GM21825 (cell line): ENCODE data around the gene HABP2.

Source experiments
- ATAC-seq: cut with Tn5 transposase; IDR thresholded peaks from one replicate; pipeline ENCODE4 v1.9.1; 2021; ENCODE audit warnings: mild to moderate bottlenecking, moderate library complexity; ENCODE audit not compliant: unreplicated experiment

HABP2 gene

DNA sequence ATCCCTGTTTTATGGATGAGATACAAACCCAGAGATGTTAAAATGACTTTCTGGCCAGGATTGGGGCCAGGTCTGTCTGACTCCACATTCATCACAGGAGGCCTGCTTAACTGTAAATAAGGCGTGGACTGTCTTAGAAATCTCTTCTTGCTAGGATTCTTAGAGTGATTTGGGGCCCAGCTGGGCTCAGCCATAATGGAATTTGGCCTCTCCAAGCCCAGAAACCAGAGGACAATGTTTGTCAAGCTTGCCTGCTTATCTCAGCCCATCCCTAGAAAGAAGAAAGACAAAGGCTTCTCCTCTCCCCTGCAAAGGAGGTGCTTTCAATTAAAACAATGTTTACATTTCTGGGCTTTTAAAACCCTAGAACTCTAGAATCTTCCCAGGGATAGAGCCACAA is 2.9 kb downstream of the HABP2 start:
- ATAC-seq: no peak

DNA sequence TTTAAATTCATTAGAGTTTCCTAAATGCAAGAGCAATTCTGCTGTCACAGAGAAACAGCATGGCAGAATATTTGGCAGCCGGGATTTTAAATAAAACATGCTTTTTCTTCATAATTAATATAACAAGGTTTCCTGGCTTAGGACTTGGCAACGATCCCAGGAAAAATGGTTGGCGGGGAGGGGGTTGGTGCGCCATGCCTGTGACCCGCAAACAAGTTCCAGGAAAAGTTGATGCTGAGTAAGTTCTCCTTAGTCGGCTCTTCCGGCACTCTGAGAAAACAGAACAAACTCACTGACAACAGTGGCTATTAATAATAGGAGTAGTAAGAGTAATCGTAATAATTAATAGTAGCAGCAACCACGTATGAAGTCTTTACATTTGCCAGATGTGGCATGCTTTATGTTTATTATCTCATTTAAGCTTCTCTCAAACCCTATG is 4.6 kb downstream of the HABP2 start:
- no peak for ATAC-seq

DNA sequence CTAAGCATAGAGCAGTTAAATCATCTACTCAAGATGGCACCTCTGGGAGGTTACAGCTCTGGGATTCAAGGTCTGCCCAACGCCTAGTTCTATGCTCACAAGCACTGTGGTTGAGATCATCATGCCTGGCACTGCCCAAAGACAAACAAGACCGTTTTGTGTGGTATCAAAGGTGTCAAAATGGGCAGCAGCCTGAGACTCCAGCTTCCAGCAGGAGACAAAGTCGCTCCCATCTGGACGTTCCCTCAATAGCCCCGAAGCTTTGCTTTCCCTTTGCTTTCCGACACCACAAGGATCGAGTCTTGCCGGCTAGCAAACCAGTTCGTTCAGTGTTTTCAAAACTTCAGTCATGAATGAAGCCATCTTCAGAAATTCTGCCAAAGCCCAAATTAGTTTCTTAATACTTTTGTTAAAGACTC is 5.1 kb downstream of the HABP2 start:
- ATAC-seq: no peak

DNA sequence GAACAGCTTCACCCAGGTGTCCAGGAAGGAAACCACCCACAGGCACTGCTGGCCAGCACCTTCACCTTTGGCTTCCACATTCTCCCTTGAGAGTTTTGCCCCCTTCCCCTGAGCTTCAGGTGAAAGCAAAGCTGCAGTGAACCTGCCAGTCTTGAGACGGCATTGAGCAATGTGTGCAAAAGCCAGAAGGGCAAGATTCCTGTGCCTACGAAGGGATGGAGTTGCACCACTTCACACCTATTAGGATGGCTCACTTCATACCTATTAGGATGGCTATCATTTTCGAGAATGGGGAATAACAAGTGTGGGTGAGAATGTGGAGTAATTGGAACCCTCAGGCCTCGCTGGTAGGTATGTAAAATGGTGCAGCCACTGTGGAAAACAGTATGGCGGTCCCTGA is 7.2 kb downstream of the HABP2 start:
- no peak for ATAC-seq

DNA sequence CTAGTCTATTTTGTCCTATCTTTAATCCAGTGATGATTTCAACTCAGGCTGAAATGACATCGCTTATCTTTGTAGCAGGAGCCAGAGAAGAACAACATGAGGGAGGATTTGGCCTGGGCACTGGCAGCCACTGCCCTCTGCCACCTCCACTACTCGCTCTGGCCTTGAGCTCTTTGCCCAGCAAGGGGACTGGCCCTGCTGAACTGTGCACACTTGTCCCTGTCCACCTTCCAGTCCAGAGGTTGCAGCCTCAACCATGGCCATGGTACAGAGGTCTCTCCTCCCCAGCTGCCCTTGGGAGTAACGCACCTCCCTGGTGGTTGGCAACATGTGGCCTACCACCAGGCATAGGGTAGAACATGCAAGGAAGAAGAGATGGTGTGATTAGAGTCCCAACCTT is 8.4 kb downstream of the HABP2 start:
- ATAC-seq: no peak

DNA sequence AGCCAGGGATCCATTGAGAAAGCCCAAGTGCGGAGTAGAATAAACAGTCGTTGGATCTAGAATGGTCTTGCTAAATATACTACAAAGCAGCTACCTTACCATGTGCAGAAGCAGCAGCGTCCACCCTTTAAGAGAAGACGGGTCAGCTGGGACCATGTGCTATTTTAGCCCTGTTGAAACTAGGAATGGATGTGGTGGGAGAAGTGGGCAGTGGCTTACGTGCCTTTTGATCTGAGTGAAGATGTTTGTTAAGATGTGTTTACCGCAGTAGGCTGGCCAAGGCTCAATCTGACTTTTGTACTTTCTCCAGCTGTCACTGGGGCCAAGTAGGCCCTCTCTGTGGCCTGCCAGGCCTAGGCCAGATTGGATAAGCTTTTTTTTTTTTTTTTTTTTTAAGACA is 9.2 kb downstream of the HABP2 start:
- no peak for ATAC-seq

DNA sequence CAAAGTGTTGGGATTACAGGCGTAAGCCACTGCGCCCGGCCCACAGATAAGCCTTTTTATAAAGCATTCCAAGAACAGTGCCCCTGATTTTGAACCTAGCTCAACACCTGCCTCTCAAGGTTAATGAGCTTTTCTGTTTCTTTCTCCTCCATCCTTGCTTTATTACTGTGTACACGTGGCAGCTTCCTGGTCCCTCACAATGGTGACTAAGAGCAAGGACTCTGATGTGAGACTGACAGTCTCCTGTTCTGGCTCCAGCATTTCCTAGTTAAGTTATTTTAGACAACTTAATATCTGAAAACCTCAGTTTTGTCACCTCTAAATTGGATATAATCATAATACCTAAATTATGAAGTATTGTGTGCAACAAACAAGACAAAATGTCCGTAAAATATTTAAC is 9.9 kb downstream of the HABP2 start:
- ATAC-seq: no peak

DNA sequence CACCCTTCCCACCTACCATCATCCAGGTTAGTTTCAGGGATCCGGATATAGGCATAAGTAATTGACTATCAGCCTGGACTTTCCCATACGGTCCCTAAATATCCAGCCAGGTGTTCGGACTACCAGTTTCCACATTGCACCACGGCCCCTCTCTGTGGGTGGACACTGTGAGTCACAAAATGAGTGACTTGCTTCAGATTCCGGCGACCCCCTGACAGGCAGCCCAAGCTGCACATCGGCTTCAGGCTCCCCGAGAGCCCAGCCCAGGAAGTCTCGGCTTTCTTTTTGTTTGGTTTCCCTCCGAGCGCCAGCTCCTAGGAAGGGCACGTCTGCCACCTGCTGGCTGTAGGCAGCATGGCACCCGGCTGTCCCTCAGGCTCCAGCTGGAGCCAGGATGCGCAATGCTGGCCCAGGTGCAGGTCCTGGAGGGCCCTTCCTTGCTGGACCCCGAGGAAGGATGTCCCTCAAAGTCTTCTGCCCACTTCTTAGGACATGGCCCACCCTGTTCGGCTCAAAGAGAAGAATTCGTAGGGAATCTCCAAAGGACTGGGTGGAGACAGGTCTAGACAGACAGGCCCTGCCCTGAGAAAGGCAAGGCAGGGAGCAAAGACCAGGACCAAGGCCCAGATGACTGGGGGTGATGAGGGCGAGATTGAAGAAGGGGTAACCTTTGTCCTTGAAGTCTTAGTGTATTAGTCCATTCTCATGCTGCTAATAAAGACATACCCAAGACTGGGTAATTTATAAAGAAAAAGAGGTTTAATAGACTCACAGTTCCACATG is 10.6 kb downstream of the HABP2 start:
- peak; percentile 97 for ATAC-seq

DNA sequence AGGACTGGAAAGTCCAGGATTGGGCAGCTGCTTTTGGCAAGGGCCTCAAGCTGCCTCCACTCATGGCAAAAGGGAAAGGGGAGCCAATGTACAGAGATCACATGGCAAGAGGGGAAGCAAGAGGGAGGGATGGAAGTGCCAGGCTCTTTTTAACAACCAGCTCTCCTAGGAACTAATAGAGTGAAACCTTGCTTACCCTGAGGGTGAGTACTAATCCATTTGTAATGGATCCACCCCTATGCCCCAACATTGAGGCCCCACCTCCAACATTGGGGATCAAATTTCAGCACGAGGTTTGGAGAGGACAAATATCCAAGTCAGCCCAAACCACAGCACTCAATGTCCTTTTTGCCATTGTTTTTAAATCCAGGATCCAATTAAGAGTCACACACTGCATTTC is 12.5 kb downstream of the HABP2 start:
- no peak for ATAC-seq

DNA sequence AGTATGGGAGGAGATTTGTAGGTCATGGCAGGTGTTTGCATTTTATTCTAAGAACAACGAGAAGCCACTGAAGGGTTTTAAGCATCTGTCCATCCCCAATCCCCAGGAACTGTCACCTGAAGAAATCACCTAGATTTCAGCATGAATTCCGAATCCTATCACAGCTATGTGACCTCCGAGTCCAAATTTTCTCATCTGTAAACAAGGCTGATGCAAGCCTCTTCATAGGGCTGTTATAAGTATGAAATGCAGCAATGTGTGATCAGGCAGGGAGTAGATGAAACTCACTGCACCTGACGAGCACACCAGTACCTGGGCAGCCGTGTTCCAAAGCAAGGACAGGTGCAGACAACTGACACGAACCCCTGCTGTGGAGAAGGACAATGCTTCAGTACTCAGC is 14.0 kb downstream of the HABP2 start:
- no peak for ATAC-seq

DNA sequence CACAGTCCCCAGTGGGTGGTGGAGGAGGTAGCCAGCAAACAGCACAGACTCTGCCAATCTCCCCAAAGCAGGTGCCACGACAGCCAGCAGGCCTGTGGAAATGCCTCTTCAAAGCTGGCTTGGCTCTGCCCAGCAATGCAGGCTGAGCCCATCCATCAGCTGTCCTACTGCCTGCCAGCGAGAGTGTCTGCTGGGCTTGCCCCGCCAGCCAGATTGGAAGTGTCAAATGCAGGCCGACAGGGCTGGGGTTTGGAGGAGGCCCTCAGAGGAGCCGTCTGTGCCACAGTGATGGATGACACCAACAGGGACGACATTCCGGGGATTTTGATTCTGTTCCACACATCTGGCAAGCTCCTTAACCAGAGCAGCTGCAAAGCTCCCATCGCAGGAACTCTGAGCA is 16.7 kb downstream of the HABP2 start:
- ATAC-seq: no peak

DNA sequence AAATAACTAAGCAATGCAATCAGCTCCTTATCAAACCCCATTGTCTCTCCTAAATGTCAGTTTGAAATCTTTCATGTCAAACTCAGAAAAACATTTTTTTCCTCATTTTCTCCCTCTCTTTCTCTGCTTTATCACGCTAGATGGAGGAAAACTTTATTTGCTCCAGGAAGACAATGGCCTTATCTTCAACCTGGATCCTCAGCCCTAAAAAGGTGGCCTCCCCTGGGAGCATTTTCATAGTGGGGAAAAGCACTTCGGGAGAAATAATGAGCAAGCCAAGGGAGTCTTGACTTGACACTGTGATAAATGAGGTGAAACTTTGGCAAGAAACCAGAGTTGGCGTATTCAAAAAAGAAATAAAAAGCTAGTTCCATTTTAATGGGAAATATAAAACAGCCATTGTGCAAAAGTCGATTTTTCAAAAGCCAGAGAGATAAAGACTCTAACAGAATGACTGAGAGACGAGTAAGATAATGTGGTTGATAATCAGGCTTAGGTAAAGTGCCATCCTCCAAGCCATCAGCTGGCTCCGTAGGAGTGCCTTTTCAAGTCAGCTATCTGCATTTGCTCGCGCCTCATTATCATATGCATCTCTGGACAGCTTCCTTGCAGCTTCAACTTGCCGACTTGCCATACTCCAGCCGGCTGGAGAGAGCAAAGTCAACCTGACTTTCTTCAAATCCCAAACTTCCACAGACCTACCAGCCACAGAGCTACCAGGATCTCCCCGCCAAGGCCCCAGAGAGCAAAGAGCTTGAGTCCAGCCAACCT is 19.9 kb downstream of the HABP2 start:
- ATAC-seq: no peak

DNA sequence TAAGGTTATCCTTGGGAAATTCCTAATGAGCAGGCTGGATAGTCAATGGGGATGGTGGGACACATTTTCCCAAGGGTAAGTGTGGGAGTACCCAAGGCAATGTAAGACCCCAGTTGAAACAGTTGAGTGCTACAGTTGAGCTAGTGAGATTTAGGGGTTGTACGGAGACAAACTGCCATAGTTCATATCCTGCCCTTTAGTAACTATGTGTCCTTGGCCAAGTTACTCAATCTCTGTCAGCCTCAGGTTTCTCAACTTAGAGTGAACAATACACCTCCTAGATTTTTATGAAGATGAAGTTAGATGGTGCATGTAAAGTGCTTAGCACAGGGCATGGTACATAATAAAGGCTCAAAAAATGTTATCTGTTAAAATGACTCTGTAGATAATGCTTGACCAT is 20.5 kb downstream of the HABP2 start:
- no peak for ATAC-seq

DNA sequence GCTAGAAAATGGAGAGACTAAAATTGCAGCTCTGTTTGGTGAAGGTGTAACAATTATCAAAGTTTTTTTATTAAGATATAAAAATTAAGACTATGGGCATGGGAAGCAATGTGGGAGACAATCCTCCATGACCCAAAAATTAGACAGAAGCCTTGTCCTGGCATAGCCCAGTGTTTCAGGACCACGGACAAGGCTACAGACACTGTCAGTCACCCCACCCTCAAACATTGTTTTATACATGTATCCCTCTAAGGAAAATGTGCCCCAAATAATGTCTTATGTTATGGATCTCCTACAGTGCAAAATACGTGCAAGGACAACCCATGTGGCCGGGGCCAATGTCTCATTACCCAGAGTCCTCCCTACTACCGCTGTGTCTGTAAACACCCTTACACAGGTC is 24.0 kb downstream of the HABP2 start:
- ATAC-seq: no peak

DNA sequence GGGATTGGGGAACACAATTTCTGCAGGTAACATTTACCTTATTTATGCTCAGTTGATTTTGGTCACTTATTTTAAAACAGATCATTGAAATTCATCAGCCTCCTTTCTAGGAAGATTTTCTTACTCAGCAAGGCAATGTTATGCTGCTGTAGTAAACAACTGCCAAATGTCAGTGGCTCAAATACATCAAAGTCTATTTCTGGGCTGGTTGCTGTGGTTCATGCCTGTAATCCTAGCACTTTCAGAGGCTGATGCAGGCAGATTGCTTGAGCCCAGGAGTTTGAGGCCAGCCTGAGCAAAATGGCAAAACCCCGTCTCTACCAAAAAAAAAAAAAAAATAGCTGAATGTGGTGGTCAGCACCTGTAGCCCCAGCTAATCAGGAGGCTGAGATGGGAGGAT is 25.9 kb downstream of the HABP2 start:
- ATAC-seq: no peak

DNA sequence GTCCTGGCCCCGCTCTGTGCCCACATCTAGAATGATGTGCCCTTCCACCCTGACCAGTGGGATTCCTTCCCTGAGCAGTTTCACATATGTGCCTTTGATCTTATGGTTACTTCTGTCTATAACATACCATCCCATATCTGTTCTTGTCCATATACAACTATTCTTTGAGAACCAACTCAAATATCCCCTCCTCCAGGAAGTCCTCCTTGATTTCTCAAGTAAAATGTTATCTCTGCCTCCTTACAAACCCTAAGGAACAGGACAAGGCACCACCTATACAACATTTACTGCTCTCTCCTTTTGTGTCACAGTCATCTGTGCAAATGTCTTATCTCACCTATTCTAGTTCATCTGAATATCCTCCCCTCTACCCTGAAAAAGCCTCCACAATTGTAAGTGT is 28.2 kb downstream of the HABP2 start:
- no peak for ATAC-seq

DNA sequence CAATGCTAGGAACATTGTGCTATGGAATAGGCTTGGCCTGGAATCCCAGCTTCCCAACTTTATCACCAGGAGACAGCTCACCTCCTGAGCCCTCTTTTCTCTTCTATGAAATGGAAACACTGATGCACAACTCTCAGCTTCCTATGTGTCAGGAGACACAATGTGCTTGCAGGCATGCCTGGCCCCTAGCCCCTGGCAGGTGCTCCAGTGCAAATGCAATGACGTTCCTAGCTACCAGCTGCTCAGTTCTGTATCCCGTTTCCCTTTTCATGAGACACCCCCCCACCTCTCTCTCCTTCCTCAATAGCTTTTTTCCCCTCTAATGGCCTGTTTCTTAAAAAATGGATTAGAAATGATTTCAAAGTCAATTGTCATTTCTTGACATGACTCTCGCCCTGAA is 30.7 kb downstream of the HABP2 start:
- no peak for ATAC-seq

DNA sequence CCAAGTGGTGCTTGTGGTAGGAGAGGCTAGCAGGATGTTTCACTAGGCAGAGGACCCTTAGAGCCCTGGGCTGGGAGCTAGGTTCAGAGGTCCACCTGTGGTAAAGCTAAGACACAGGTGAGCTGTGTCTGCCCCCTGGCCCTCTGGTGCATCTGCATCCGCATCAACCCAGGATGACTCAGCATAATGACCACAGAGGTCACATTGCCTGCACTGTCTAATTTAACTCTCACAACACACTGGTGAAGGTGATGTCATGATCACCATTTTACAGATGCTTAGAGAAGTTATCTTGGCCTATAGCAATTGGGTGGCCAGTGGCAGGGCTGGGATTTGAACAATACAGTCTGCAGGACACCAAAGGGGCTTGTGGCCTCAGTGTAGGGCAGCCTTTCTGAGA is 33.1 kb downstream of the HABP2 start:
- no peak for ATAC-seq

DNA sequence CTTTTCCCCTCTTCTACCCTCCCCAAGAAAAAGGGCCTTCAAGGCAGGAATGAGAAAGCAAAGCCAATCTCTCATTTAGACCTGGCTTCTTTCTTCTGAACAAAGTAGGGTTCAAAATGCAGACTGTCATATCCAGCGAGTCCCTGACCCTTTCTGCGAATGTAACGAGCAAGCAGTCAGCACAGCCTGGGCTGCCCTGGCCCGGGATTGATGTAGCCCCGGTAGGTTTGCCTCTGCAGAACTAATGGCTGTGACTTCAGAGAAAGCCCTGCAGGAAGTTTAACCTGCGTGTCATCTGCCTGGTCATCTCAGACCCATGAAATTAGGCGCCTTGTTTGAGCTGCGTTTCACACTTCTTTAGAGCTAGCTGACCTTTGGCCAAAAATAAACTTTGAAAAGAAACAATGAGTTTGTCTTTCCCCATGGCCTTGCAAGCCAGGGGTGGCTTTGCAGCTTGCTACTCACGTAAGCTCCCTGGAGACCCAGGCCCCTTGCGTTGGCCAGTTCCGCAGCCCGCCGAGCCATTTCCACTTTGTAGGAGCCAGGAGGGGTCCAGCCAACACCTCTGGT is 36.4 kb downstream of the HABP2 start:
- ATAC-seq: no peak

DNA sequence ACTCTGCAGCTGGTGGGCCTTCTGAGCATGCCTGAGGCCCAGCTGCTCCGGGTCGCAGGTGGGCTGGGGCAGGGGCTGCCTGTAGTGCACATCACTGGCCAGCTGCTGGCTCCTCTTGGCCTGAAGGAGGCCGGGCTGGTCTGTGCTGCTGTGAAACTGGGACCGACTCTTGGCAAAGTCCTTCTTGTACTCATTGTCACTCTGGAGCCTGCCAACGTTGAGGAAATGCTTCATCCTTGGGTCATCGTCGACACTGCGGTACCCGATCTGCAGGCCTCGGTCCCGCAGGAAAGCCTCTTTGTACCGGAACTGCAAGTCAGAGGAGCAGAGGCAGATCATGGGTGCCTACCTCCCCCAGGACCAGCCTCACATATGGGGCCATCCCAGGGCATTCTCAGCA is 37.7 kb downstream of the HABP2 start:
- no peak for ATAC-seq

DNA sequence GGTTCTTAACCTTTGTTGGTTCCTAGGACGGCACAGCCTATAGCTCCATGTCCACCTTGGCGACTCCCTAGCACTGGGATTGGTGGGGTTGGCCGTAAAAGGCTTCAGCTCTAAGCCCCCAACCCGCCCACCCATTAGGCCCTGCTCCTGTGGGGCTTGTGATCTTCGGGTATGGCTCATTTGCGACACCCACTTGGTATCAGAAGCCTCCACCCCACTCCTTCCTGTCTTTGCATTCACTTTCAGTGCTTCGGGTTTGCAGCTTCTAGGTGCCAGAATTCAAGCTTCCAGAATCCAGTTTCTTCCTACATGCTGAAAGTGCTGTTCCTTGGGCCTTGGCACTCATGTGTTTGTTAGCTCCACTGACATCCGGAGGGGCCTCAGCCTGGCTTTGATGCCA is 39.5 kb downstream of the HABP2 start:
- no peak for ATAC-seq

DNA sequence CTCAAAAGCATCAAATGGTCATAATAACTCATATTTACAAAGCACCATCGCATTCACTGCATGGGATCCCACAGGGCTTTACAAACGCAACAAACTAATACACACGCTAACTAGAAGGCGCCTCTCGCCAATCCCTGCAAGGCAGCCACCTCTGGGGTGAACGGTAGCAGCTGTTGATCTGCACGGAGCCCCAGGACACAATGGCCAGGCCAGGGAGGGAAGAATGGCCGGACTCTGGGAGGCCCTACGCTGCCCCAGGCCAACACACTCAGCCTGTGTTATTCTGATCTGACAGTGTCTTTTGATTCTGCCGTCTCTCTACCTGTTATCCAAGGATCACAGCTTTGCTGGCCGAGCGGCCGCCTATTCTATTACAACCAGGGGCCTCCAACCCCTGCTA is 41.8 kb downstream of the HABP2 start:
- no peak for ATAC-seq
